Stomach (tissue), 9 donors: ENCODE results near the gene VIL1. TPM values are rescaled to one million over a fixed set of nuclear protein-coding genes. Genes with fewer than 3 reads are reported as not detected.

ENCODE experiments used
- DNase-seq, 2 donors: peaks; one replicate each; pipeline versions ENCODE4 v3.0.0 to v3.0.0-alpha.2; 2013 to 2019
- H3K27ac ChIP-seq, 5 donors: fragments of 200-600 bp in 4 of 5; sonication (generic) in 4 of 5; one replicate each; pipeline ENCODE4 v1.5.1; 2013 to 2019; ENCODE audit warnings: mild to moderate bottlenecking in 1 of 5, moderate library complexity in 1 of 5
- H3K27me3 ChIP-seq, 3 donors: fragments of 200-600 bp; sonication (generic); one replicate each; pipeline ENCODE4 v1.5.1; 2017 to 2019; ENCODE audit warnings: mixed run types in 1 of 3
- H3K36me3 ChIP-seq, 4 donors: fragments of 200-600 bp; sonication (generic); 1 replicate in 3 of 4; 2 replicates in 1 of 4; pipeline ENCODE4 v1.5.1; 2016 to 2019
- H3K4me1 ChIP-seq, 4 donors: fragments of 200-600 bp; sonication (generic); one replicate each; pipeline ENCODE4 v1.5.1; 2016 to 2019
- H3K4me3 ChIP-seq, 4 donors: fragments of 200-600 bp; sonication (generic) in 3 of 4; one replicate each; pipeline ENCODE4 v1.5.1; 2016 to 2019; ENCODE audit warnings: mild to moderate bottlenecking in 1 of 4
- H3K9me3 ChIP-seq, 4 donors: fragments of 200-600 bp; sonication (generic); one replicate each; pipeline ENCODE4 v1.5.1; 2016 to 2019
- EP300 ChIP-seq: sonication (generic); formaldehyde crosslinking; IDR thresholded peaks from one replicate; pipeline ENCODE4 v1.6.1; 2017; ENCODE audit warnings: antibody characterized with exemption
- POLR2A ChIP-seq, 4 donors: fragments of 450-650 bp; IDR thresholded peaks; one replicate each; pipeline ENCODE4 v1.6.1; 2016; ENCODE audit warnings: antibody characterized with exemption in 4 of 4, control low read depth in 2 of 4, mild to moderate bottlenecking in 1 of 4, moderate library complexity in 1 of 4
- POLR2AphosphoS5 ChIP-seq, 3 donors: sonication (generic); formaldehyde crosslinking; IDR thresholded peaks; one replicate each; pipeline ENCODE4 v1.6.1; 2016; ENCODE audit warnings: antibody characterized with exemption in 3 of 3
- WGBS, 5 donors: extraction: QIAGEN DNeasy Blood & Tissue Kit in 3 of 5; methylation state at CpG; one replicate each; pipeline versions ENCODE4 v1.1.5 to v1.1.7; 2013 to 2018; 5-methylcytosine and 5-hydroxymethylcytosine counted together
- intact Hi-C: fragments of 100-400 bp; cut with DNase I; formaldehyde crosslinking; loops from one replicate; pipeline ENCODE4 v1.15.1; 2023; ENCODE audit warnings: low total_unique reads
- polyA plus RNA-seq, 3 donors: library from polyadenylated mRNA; stranded (reverse); fragments of 200-250 nt; gene quantifications; one replicate each; pipeline ENCODE4 v1.2.3, GENCODE V29; 2013
- total RNA-seq, 5 donors: library from RNA; depleted of rRNA; stranded (reverse); fragments of >200 nt; gene quantifications; one replicate each; pipeline versions ENCODE4 v1.1.0 to v1.2.3, GENCODE V29; 2014 to 2016
- TF ChIP-seq, protein P1 (sequence below), 7 experiments: fragments of 450-650 bp in 4 of 7; fragments of 200-600 bp in 3 of 7; sonication (generic) in 3 of 7; IDR thresholded peaks; one replicate each; pipeline ENCODE4 v1.5.1; 2016 to 2019; ENCODE audit warnings: antibody characterized with exemption in 7 of 7, control low read depth in 2 of 7, mild to moderate bottlenecking in 1 of 7
- donor health status: healthy with polysubstance abuse.
- donor health status: Bipolar disorder and iron deficiency.
- donor health status: healthy.

The VIL1 gene
- total and polyA plus RNA-seq, 8 donors = 0.38 to 120 (median 1.8) TPM; not detected in 1

DNA sequence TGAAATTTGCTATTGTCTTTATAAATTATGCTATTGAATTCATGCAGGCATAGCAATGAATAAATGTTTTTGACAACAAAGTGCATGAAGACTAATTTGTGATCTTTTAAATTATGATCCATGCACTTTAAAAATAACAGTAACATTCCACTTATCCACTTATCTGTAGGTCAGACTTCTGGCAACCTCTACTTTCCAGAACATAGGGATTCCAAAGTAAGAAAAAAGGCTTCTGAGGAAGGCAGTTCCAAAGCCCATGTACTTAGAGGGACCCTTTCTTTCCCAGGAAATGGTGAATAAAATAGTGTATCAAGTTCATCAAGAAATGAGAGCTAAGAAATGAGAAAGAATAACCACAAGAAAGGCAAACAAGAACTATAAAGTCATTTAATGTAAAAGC is 58.3 kb downstream of the VIL1 start:
- Histone ChIP-seq H3K27me3 (no peaks in the 10 kb centered on the region), H3K27ac (peak overlapping the region in 3 of 5 donors; percentile 0 to 63 (median 25)), H3K4me1 (peaks cover 0 to 18% (median 3%) of the 10 kb centered on the region in 4 donors), H3K36me3 (peaks cover 22 to 79% (median 71%) of the 10 kb centered on the region in 4 donors), H3K9me3 (no peaks in the 10 kb centered on the region), H3K4me3 (no peak overlapping the region)
- no peak for TF ChIP-seq POLR2A (IDR thresholded peaks at IDR 0.05)
- TF ChIP-seq, protein P1, sequence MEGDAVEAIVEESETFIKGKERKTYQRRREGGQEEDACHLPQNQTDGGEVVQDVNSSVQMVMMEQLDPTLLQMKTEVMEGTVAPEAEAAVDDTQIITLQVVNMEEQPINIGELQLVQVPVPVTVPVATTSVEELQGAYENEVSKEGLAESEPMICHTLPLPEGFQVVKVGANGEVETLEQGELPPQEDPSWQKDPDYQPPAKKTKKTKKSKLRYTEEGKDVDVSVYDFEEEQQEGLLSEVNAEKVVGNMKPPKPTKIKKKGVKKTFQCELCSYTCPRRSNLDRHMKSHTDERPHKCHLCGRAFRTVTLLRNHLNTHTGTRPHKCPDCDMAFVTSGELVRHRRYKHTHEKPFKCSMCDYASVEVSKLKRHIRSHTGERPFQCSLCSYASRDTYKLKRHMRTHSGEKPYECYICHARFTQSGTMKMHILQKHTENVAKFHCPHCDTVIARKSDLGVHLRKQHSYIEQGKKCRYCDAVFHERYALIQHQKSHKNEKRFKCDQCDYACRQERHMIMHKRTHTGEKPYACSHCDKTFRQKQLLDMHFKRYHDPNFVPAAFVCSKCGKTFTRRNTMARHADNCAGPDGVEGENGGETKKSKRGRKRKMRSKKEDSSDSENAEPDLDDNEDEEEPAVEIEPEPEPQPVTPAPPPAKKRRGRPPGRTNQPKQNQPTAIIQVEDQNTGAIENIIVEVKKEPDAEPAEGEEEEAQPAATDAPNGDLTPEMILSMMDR (IDR thresholded peaks at IDR 0.05) = no peak
- no peak for TF ChIP-seq EP300
- TF ChIP-seq POLR2AphosphoS5 (IDR thresholded peaks at IDR 0.05) = no peak
- intact Hi-C loops = no loop called here
- no peak for DNase-seq

DNA sequence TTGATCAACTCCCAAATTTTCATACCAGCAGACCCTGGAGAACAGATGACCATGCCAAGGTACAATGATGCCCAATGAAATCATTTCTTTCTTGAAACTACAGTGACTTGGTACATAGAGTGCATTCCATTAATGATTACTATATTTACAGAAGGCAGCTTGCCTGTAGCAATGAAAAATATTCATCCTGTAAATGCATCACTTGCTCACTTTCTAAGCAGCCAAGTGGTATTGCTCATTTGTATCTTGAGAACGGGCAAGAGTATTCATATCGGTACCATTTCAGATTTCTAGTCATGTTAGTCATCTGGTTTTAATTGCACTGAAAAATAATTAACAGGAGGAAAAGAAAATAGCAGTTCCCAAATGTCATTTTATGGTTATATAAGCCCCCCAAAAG is 59.6 kb downstream of the VIL1 start:
- intact Hi-C loops = no loop called here
- H3K36me3 ChIP-seq = peaks cover 14 to 80% (median 61%) of the 10 kb centered on the region in 4 donors
- H3K27ac ChIP-seq = no peak overlapping the region

DNA sequence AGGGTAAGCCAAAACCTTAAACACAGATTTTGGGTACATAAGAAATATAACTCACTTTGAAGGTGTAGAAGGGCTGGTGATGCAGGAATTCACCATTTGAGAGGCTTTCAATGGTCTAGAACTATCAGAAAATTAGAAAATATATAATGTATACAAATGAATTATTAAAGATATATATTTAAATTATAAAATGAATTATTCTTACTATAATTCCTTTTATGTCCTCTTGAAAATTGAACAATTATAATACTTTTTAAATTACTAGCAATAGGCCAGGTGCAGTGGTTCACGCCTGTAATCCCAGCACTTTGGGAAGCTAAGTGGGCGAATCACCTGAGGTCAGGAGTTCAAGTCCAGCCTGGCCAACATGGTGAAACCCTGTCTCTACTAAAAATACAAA is 60.7 kb downstream of the VIL1 start:
- Histone ChIP-seq H3K9me3 (no peaks in the 10 kb centered on the region), H3K4me3 (no peak overlapping the region), H3K36me3 (peaks cover 9 to 80% (median 61%) of the 10 kb centered on the region in 4 donors), H3K4me1 (peaks cover 0 to 12% (median 3%) of the 10 kb centered on the region in 4 donors), H3K27me3 (no peaks in the 10 kb centered on the region), H3K27ac (no peak overlapping the region)
- intact Hi-C loops = no loop called here
- TF ChIP-seq POLR2AphosphoS5 (IDR thresholded peaks at IDR 0.05) (no peak), EP300 (no peak), POLR2A (IDR thresholded peaks at IDR 0.05) (no peak)
- TF ChIP-seq, protein P1 (IDR thresholded peaks at IDR 0.05) = no peak
- no peak for DNase-seq
- WGBS, 5 donors = 96 to 100% (median 97%) methylated on average over 2 of the region's 2 CpGs

More for the DNA sequence above, 59.6 kb downstream of the VIL1 start:
- TF ChIP-seq POLR2AphosphoS5 (IDR thresholded peaks at IDR 0.05) = no peak
- no peak for TF ChIP-seq POLR2A (IDR thresholded peaks at IDR 0.05)
- TF ChIP-seq, protein P1 (IDR thresholded peaks at IDR 0.05) = no peak
- TF ChIP-seq EP300 = no peak
- WGBS, 5 donors = 71 to 94% (median 81%) methylated on average over 2 of the region's 2 CpGs
- Histone ChIP-seq H3K9me3 (no peaks in the 10 kb centered on the region), H3K4me1 (peaks cover 0 to 12% (median 3%) of the 10 kb centered on the region in 4 donors), H3K4me3 (no peak overlapping the region), H3K27me3 (no peaks in the 10 kb centered on the region)
- DNase-seq = no peak

DNA sequence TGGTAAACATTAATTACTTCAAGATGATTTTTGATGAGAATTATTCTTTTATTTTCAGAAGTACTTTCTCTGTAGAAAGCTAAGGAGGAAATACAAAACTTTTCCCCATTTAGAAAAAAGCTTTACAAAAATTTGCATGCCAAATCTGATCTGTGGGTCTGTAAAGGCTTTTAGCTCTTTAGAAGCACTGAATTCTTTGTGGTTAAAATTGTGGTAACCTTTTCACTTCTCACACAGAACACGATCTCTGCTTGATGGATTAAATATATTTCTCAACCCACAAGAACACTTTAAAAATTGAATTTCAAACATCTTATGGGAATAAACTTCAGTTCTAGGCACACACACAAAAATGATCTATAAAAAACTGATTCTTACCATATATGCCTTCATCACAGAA is 63.7 kb downstream of the VIL1 start:
- no peak overlapping the region for H3K27ac ChIP-seq
- peaks cover 0 to 7% (median 0%) of the 10 kb centered on the region in 4 donors for H3K4me1 ChIP-seq
- H3K4me3 ChIP-seq = no peak overlapping the region
- no peak for DNase-seq
- no peak for TF ChIP-seq POLR2A (IDR thresholded peaks at IDR 0.05)
- no peak for TF ChIP-seq EP300
- TF ChIP-seq POLR2AphosphoS5 (IDR thresholded peaks at IDR 0.05) = no peak
- TF ChIP-seq, protein P1 (IDR thresholded peaks at IDR 0.05) = no peak
- WGBS, 5 donors = 39 to 66% (median 52%) methylated on average over 1 of the region's 1 CpG
- H3K9me3 ChIP-seq = no peaks in the 10 kb centered on the region
- H3K27me3 ChIP-seq = no peaks in the 10 kb centered on the region
- intact Hi-C loops = no loop called here
- H3K36me3 ChIP-seq = peaks cover 5 to 93% (median 73%) of the 10 kb centered on the region in 4 donors
